ENCODE measurements around the gene CLCN2. TPM values are rescaled to one million over a fixed set of nuclear protein-coding genes. Genes with fewer than 3 reads are reported as not detected.

The CLCN2 gene
- total and polyA plus RNA-seq, 2 of the 4 experiments (the other 2 are of a cell fraction): 2.9 to 5.8 TPM

- Histone ChIP-seq H4K5ac (ENCODE audit: low read depth, low read length) (no peak overlapping the region), H2AK5ac (ENCODE audit: low read depth, low read length) (peak overlapping the region; percentile 72; the same call in 1 of the 2 replicates), H4K8ac (ENCODE audit: low read depth in 2 of 2, low read length in 2 of 2) (peak overlapping the region in 1 of 2 experiments; percentile 33; a peak in 1 of 4 replicates), H3K27me3 (ENCODE audit: control insufficient read depth, insufficient read depth, low read length) (no peaks in the 10 kb centered on the region), H2BK20ac (ENCODE audit: low read depth, low read length) (no peak overlapping the region), H3K56ac (ENCODE audit: extremely low read depth, insufficient read depth, low read length) (no peak overlapping the region), H3K79me1 (ENCODE audit: low read depth in 1 of 2, low read length in 2 of 2) (peaks cover 18 to 82% of the 10 kb centered on the region in 2 experiments; a peak in 3 of 4 replicates), H2BK120ac (ENCODE audit: low read depth, low read length) (no peak overlapping the region), H3K18ac (ENCODE audit: low read depth, low read length) (no peak overlapping the region), H3K23ac (ENCODE audit: low read depth, low read length) (peak overlapping the region; percentile 15; the same call in 1 of the 2 replicates), H3K4me2 (ENCODE audit: low read depth, low read length) (peak overlapping the region; percentile 37), H3K4me1 (ENCODE audit: control insufficient read depth, insufficient read depth, low read length) (peaks cover 38% of the 10 kb centered on the region), H3K4me3 (ENCODE audit: insufficient read depth, low read depth, low read length) (peak overlapping the region; percentile 7; the same call in 1 of the 2 replicates), H2AK9ac (replicated peaks; ENCODE audit: low read depth, low read length, poor library complexity) (peak overlapping the region; percentile 81), H3K9me3 (ENCODE audit: control insufficient read depth, insufficient read depth, low read length) (no peaks in the 10 kb centered on the region), H2AFZ (replicated peaks; ENCODE audit: low read length, poor library complexity) (peak overlapping the region; percentile 82), H3K36me3 (ENCODE audit: control insufficient read depth, insufficient read depth, low read length) (peaks cover 28% of the 10 kb centered on the region), H4K20me1 (ENCODE audit: insufficient read depth, low read length) (peaks cover 41% of the 10 kb centered on the region), H2BK5ac (ENCODE audit: low read depth, low read length, poor library complexity, severe bottlenecking) (no peak overlapping the region), H3K14ac (replicated peaks; ENCODE audit: low read depth, low read length) (no peak overlapping the region), H4K91ac (ENCODE audit: insufficient read depth, low read depth, low read length) (no peak overlapping the region), H3K4ac (ENCODE audit: low read depth, low read length) (peak overlapping the region; percentile 25; the same call in 1 of the 2 replicates), H3K27ac (ENCODE audit: insufficient read depth, low read length) (no peak overlapping the region), H3K9ac (ENCODE audit: low read depth, low read length) (peak overlapping the region; percentile 30; the same call in 1 of the 2 replicates), H3K9me1 (ENCODE audit: insufficient read depth, low read length) (peaks cover 25% of the 10 kb centered on the region), H2BK15ac (ENCODE audit: low read depth, low read length) (no peak overlapping the region)
- ChIA-PET CTCF (interaction anchor here (0.8 to 1.3 kb wide), 2 partner anchors 13 to 19 kb away, joined by 3 to 6 read pairs; no protein-coding TSS in a partner anchor), POLR2A (ENCODE audit: unreplicated experiment) (interaction anchor here (2.2 kb wide), 1 partner anchor 24 kb away, joined by 5 read pairs; no protein-coding TSS in a partner anchor)
- BruUV-seq (replicated peaks): no TSS peak
- intact Hi-C loops (cut with micrococcal nuclease): no loop called here
- ATAC-seq (ENCODE audit: low read depth) (no peak), DNase-seq (no peak)
- in situ Hi-C loops (cut with MboI; ENCODE audit: low sequenced_read_pairs): no loop called here
- no peak for TF ChIP-seq CHD1 (IDR thresholded peaks at IDR 0.05; ENCODE audit: low read depth, low read length)
- TF ChIP-seq FOS (IDR thresholded peaks at IDR 0.05; ENCODE audit: low read depth, low read length): no peak
- no peak for TF ChIP-seq POLR2A (IDR thresholded peaks at IDR 0.05; ENCODE audit: low read depth, low read length)
- TF ChIP-seq SMC3 (IDR thresholded peaks at IDR 0.05; ENCODE audit: low read depth, low read length): no peak
- TF ChIP-seq, protein P1, sequence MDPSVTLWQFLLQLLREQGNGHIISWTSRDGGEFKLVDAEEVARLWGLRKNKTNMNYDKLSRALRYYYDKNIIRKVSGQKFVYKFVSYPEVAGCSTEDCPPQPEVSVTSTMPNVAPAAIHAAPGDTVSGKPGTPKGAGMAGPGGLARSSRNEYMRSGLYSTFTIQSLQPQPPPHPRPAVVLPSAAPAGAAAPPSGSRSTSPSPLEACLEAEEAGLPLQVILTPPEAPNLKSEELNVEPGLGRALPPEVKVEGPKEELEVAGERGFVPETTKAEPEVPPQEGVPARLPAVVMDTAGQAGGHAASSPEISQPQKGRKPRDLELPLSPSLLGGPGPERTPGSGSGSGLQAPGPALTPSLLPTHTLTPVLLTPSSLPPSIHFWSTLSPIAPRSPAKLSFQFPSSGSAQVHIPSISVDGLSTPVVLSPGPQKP (IDR thresholded peaks at IDR 0.05; ENCODE audit: borderline replicate concordance, low read depth, low read length): no peak
- TF ChIP-seq BHLHE40 (IDR thresholded peaks at IDR 0.05; ENCODE audit: low read depth, low read length): no peak
- no peak for TF ChIP-seq MXI1 (IDR thresholded peaks at IDR 0.05; ENCODE audit: borderline replicate concordance, low read depth, low read length)
- no peak for TF ChIP-seq MAZ (IDR thresholded peaks at IDR 0.05; ENCODE audit: borderline replicate concordance, low read depth, low read length)
- no peak for TF ChIP-seq CTCF (conservative IDR thresholded peaks at IDR 0.05; ENCODE audit: low read depth, low read length)
- TF ChIP-seq NFE2L2 (IDR thresholded peaks at IDR 0.05; ENCODE audit: low read depth, low read length): no peak
- TF ChIP-seq USF2 (IDR thresholded peaks at IDR 0.05; ENCODE audit: low read depth, low read length): no peak
- no peak for TF ChIP-seq RFX5 (IDR thresholded peaks at IDR 0.05; ENCODE audit: low read depth, low read length)
- TF ChIP-seq RAD21 (IDR thresholded peaks at IDR 0.05; ENCODE audit: low read length): no peak
- no peak for TF ChIP-seq MAFK (IDR thresholded peaks at IDR 0.05; ENCODE audit: low read depth, low read length)
- no peak for TF ChIP-seq RCOR1 (IDR thresholded peaks at IDR 0.05; ENCODE audit: insufficient replicate concordance, low read length)
- no peak for TF ChIP-seq CEBPB (IDR thresholded peaks at IDR 0.05; ENCODE audit: low read depth, low read length)
- 41% methylated on average over 5 of the region's 8 CpGs; no CpG with 5 or more reads in 1 of the 2 experiments for WGBS, 2 experiments (ENCODE audit: extremely low coverage in 2 of 2, insufficient read length in 1 of 2)
- dilution Hi-C loops (cut with HindIII; ENCODE audit: low sequenced_read_pairs, unreplicated experiment): no loop called here
Measured at GRCh38 chr3:184339001-184339400, 22.4 kb downstream of the CLCN2 start.

All from IMR-90 (cell line).